ENCODE results near the gene KRT33B. TPM values are rescaled to one million over a fixed set of nuclear protein-coding genes. Genes with fewer than 3 reads are reported as not detected.

Gene KRT33B
- total RNA-seq, 1 experiment from 2014 or later = not detected

- ChIA-PET POLR2A (no interaction called here), CTCF (no interaction called here)
- Mint-ChIP-seq H3K27ac (no peak overlapping the region), H3K9me3 (peaks cover 5% of the 10 kb centered on the region), H3K27me3 (ENCODE audit: low read depth) (peaks cover 4% of the 10 kb centered on the region; the same call in 1 of the 2 replicates), H3K36me3 (no peaks in the 10 kb centered on the region), H3K4me1 (no peaks in the 10 kb centered on the region), H3K4me3 (no peak overlapping the region)
- ATAC-seq (no peak), DNase-seq (ENCODE audit: low spot score) (no peak)
- TF ChIP-seq SMAD3 (CRISPR knock-in tag; IDR thresholded peaks at IDR 0.05; ENCODE audit: borderline replicate concordance) (no peak), PRRX2 (CRISPR knock-in tag; IDR thresholded peaks at IDR 0.05) (no peak), ELF4 (CRISPR knock-in tag; IDR thresholded peaks at IDR 0.05; ENCODE audit: low read depth) (no peak), JUN (CRISPR knock-in tag; IDR thresholded peaks at IDR 0.05) (no peak), OVOL2 (CRISPR knock-in tag; IDR thresholded peaks at IDR 0.05; ENCODE audit: borderline replicate concordance) (no peak), ZNF232 (CRISPR knock-in tag; IDR thresholded peaks at IDR 0.05) (no peak), E2F4 (CRISPR knock-in tag; IDR thresholded peaks at IDR 0.05; ENCODE audit: borderline replicate concordance, low read depth) (no peak)
Observed at GRCh38 chr17:41369023-41369422, 590 bp downstream of the KRT33B start.

- CTCF ChIA-PET = interaction anchor here (0.8 to 1.3 kb wide), 3 partner anchors 45 to 510 kb away, joined by 3 to 6 read pairs (median 4); no protein-coding TSS in a partner anchor
- TF ChIP-seq ARID4B (CRISPR knock-in tag; IDR thresholded peaks at IDR 0.05; ENCODE audit: borderline replicate concordance) = no peak
- TF ChIP-seq ATF2 (CRISPR knock-in tag; IDR thresholded peaks at IDR 0.05; ENCODE audit: borderline replicate concordance, low read depth) = no peak
- TF ChIP-seq ZNF281 (CRISPR knock-in tag; IDR thresholded peaks at IDR 0.05) = no peak
- no peak for TF ChIP-seq HMGXB4 (CRISPR knock-in tag; IDR thresholded peaks at IDR 0.05)
- no peak for TF ChIP-seq ZSCAN18 (CRISPR knock-in tag; IDR thresholded peaks at IDR 0.05)
- TF ChIP-seq MLX (CRISPR knock-in tag; IDR thresholded peaks at IDR 0.05) = no peak
- no peak for TF ChIP-seq TP53 (CRISPR knock-in tag; IDR thresholded peaks at IDR 0.05)
- no peak for TF ChIP-seq STAT6 (CRISPR knock-in tag; conservative IDR thresholded peaks at IDR 0.05; ENCODE audit: low read depth)
Observed at GRCh38 chr17:41367426-41368075, 2.1 kb downstream of the KRT33B start.

More at GRCh38 chr17:41367426-41368075, 2.1 kb downstream of the KRT33B start:
- no peaks in the 10 kb centered on the region for H3K9me3 Mint-ChIP-seq
- no peaks in the 10 kb centered on the region for H3K36me3 Mint-ChIP-seq
- H3K27ac Mint-ChIP-seq = no peak overlapping the region
- POLR2A ChIA-PET = no interaction called here
- H3K4me3 Mint-ChIP-seq = no peak overlapping the region
- H3K4me1 Mint-ChIP-seq = no peaks in the 10 kb centered on the region
- H3K27me3 Mint-ChIP-seq (ENCODE audit: low read depth) = no peaks in the 10 kb centered on the region
- ATAC-seq (no peak), DNase-seq (ENCODE audit: low spot score) (no peak)

Data from WTC11 (cell line).